ENCODE measurements around the gene ABCB6. TPM values are rescaled to one million over a fixed set of nuclear protein-coding genes. Genes with fewer than 3 reads are reported as not detected.

The ABCB6 gene
- total and polyA plus RNA-seq, 2 experiments from 2014 or later = 37.7 to 59.5 TPM

- TF ChIP-seq EZH2 (IDR thresholded peaks at IDR 0.05; ENCODE audit: borderline replicate concordance) = no peak
- no peak for TF ChIP-seq EZH2phosphoT487 (IDR thresholded peaks at IDR 0.05; ENCODE audit: low read depth, severe bottlenecking, unreplicated experiment)
- TF ChIP-seq CTCF (IDR thresholded peaks at IDR 0.05; ENCODE audit: poor library complexity) = no peak
- H3K4me2 ChIP-seq = no peak overlapping the region
- H4K20me1 ChIP-seq (ENCODE audit: insufficient read depth, poor library complexity, severe bottlenecking) = peaks cover 4% of the 10 kb centered on the region
- peaks cover 29% of the 10 kb centered on the region for H3K79me2 ChIP-seq
- H3K36me3 ChIP-seq (replicated peaks; ENCODE audit: insufficient read depth, low read depth) = no peaks in the 10 kb centered on the region
- no peak for DNase-seq (ENCODE audit: low spot score)
- WGBS (ENCODE audit: low lambda C conversion rate, missing lambda C conversion rate) = 94% methylated on average over 3 of the region's 3 CpGs
- H3K9me3 ChIP-seq (ENCODE audit: low read depth) = no peaks in the 10 kb centered on the region
- no peak overlapping the region for H2AFZ ChIP-seq
- H3K4me1 ChIP-seq (ENCODE audit: insufficient read depth) = peaks cover 14% of the 10 kb centered on the region
- H3K27ac ChIP-seq = no peak overlapping the region
- H3K27me3 ChIP-seq = no peaks in the 10 kb centered on the region
- H3K9me2 ChIP-seq (replicated peaks; ENCODE audit: insufficient read depth) = no peaks in the 10 kb centered on the region
- no peak overlapping the region for H3K4me3 ChIP-seq
These were observed 44.6 kb downstream of the ABCB6 start for GRCh38 chr2:219174146-219174545.

GRCh38 chr2:219173176-219173575 lies 45.6 kb downstream of the ABCB6 start:
- no peak overlapping the region for H2AFZ ChIP-seq
- over 99% methylated on average over 6 of the region's 6 CpGs for WGBS (ENCODE audit: low lambda C conversion rate, missing lambda C conversion rate)
- TF ChIP-seq EZH2phosphoT487 (IDR thresholded peaks at IDR 0.05; ENCODE audit: low read depth, severe bottlenecking, unreplicated experiment) (no peak), CTCF (IDR thresholded peaks at IDR 0.05; ENCODE audit: poor library complexity) (no peak), EZH2 (IDR thresholded peaks at IDR 0.05; ENCODE audit: borderline replicate concordance) (no peak)
- no peak for DNase-seq (ENCODE audit: low spot score)
- H3K27me3 ChIP-seq = no peaks in the 10 kb centered on the region
- peaks cover 20% of the 10 kb centered on the region for H3K79me2 ChIP-seq
- H3K4me3 ChIP-seq = no peak overlapping the region
- no peaks in the 10 kb centered on the region for H3K9me2 ChIP-seq (replicated peaks; ENCODE audit: insufficient read depth)
- H3K9me3 ChIP-seq (ENCODE audit: low read depth) = no peaks in the 10 kb centered on the region
- H4K20me1 ChIP-seq (ENCODE audit: insufficient read depth, poor library complexity, severe bottlenecking) = no peaks in the 10 kb centered on the region
- H3K27ac ChIP-seq = no peak overlapping the region
- no peaks in the 10 kb centered on the region for H3K36me3 ChIP-seq (replicated peaks; ENCODE audit: insufficient read depth, low read depth)
- H3K4me2 ChIP-seq = no peak overlapping the region
- H3K4me1 ChIP-seq (ENCODE audit: insufficient read depth) = peaks cover 11% of the 10 kb centered on the region

- 94% methylated on average over 16 of the region's 16 CpGs for WGBS (ENCODE audit: low lambda C conversion rate, missing lambda C conversion rate)
- H3K4me1 ChIP-seq (ENCODE audit: insufficient read depth) = peaks cover 11% of the 10 kb centered on the region
- DNase-seq (ENCODE audit: low spot score) = no peak
- no peak overlapping the region for H3K4me2 ChIP-seq
- H3K36me3 ChIP-seq (replicated peaks; ENCODE audit: insufficient read depth, low read depth) = no peaks in the 10 kb centered on the region
- H3K27me3 ChIP-seq = no peaks in the 10 kb centered on the region
- no peaks in the 10 kb centered on the region for H3K9me3 ChIP-seq (ENCODE audit: low read depth)
- H3K9me2 ChIP-seq (replicated peaks; ENCODE audit: insufficient read depth) = no peaks in the 10 kb centered on the region
- TF ChIP-seq EZH2 (IDR thresholded peaks at IDR 0.05; ENCODE audit: borderline replicate concordance) = no peak
- no peak for TF ChIP-seq CTCF (IDR thresholded peaks at IDR 0.05; ENCODE audit: poor library complexity)
- no peak for TF ChIP-seq EZH2phosphoT487 (IDR thresholded peaks at IDR 0.05; ENCODE audit: low read depth, severe bottlenecking, unreplicated experiment)
- peaks cover 20% of the 10 kb centered on the region for H3K79me2 ChIP-seq
- H3K27ac ChIP-seq = no peak overlapping the region
- no peak overlapping the region for H3K4me3 ChIP-seq
- no peaks in the 10 kb centered on the region for H4K20me1 ChIP-seq (ENCODE audit: insufficient read depth, poor library complexity, severe bottlenecking)
- no peak overlapping the region for H2AFZ ChIP-seq
These were observed 46.3 kb downstream of the ABCB6 start for GRCh38 chr2:219172231-219173154.

Data from hepatocyte (in vitro differentiated cells).